CMK (cell line): ENCODE measurements around the gene JMJD6.
A peak's percentile ranks its signal among the peaks of the same experiment; 100 is the strongest.
"Not testable (repeated sequence)": the region's sequence is repeated elsewhere in the genome, so short reads cannot be mapped to it uniquely, and the experiment has no call there.

Source experiments
- DNase-seq: peaks from one replicate; pipeline ENCODE4 v3.0.0-alpha.2; 2010; ENCODE audit warnings: low read depth

The JMJD6 gene

DNA sequence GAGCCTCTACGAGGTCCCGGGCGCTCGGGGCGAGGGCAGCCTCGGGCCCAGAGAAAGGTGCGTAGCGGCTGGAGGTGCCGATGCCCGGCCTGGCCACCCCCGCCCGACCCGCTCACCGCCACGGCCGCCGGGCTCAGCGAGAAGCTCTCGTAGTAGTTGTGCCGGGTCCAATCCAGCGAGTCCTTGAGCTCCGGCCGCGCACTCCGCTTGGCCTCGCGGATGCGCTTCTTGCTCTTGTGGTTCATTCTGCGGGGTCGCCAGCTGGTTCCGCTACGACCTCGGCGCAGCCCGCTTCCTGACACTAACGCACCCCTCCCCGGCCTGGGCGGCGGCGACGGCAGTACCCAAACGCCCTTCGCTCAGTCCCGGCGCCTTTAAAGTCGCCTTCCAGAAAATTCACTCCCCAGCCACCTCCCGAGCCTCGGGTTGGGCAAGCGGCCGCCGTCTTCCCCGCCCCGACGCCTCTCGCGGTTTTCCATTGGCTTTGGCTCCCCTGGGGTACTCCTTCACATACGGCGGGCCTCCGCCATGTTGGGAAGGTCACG lies at the start of gene JMJD6:
TSS of gene JMJD6 (minus strand) at position 376 of the 545 bp plus-strand sequence. CDS start at position 245, 131 bp downstream.
- peak; percentile 91 for DNase-seq

- no peak for DNase-seq
These were observed 48.7 kb upstream of the JMJD6 start for GRCh38 chr17:76775021-76775600.

GRCh38 chr17:76772842-76773525 lies 46.6 kb upstream of the JMJD6 start:
- DNase-seq: no peak

GRCh38 chr17:76758570-76758969 lies 32.2 kb upstream of the JMJD6 start:
- no peak for DNase-seq

- DNase-seq: no peak
These were observed 30.9 kb upstream of the JMJD6 start for GRCh38 chr17:76757256-76757655.

DNA sequence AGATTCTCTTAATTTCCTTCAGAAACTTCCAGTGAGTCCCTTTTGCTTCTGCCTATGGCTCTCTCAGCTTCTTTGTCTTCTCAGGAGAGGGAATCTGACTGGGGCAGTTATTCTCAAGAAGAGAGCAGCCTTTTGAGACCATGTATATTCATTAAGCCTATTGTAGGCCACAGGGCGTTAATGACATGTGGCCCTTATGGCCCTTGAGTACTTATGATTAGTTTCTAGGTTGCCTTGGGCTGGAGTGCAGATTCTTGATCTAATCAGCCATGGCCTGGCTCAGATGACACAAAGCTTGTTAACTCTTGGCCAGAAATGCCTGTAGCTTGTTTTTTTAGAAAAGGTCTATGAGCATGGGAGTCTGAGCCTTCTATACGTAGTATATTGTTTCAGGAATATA lies 28.9 kb upstream of the JMJD6 start:
- DNase-seq: no peak

DNA sequence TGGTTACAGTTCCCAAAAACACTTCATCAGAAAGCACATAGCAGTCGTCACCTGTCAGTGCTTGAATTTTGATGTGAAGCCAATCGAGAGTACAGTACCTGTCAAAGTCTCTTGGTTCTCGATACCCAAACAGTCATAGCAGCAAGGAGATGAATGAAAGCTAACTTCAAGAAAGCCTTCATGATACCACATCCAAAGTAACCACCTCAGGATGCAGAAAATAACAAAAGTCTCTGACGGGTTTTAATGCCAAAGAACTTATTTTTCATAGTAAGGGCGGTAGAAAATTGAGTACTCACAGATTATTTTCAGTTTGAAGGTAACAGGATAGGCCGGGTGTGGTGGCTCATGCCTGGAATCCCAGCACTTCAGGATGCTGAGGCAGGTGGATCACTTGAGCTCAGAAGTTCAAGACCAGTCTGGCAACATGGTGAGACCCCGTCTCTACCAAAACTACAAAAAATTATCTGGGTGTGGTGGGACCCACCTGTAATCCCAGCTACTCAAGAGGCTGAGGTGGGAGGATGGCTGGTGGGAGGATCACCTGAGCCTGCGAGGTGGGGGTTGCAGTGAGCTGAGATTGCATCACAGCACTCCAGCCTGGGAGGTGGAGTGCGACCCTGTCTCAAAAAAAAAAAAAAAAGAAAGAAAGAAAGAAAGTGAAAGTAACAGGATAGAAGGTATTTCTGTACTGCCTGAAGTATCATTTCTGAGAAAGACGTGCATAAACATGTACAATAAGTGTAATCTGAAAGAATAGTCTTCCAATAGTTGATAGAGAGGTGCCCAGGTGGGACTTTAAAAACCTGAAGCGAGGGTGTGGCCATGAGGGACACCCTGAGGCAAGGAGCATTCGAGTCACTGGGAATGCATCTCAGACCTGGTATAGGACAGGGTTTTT lies 26.9 kb upstream of the JMJD6 start:
- DNase-seq: no peak

GRCh38 chr17:76752006-76752405 lies 25.6 kb upstream of the JMJD6 start:
- no peak for DNase-seq

GRCh38 chr17:76751416-76751993 lies 25.1 kb upstream of the JMJD6 start:
- DNase-seq: no peak

DNA sequence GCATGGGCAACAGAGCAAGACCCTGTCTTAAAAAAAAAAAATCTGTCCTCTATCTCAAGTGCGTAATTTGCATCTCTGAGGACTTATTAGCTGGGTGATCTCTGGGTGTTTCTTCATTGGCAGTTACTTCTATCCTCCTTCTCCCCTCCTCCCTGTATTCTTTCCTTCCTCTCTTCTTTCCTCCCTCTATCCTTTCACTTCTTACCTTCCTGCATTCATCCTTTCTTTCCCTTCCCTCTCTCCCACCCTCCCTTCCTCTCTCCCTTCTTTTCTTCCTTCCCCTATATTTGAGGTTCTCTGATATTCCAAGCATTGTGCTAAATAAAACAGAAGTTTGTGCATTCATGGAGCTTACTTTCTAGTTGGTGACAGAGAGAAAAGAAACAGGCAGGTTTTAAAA lies 22.3 kb upstream of the JMJD6 start:
- no peak for DNase-seq

DNA sequence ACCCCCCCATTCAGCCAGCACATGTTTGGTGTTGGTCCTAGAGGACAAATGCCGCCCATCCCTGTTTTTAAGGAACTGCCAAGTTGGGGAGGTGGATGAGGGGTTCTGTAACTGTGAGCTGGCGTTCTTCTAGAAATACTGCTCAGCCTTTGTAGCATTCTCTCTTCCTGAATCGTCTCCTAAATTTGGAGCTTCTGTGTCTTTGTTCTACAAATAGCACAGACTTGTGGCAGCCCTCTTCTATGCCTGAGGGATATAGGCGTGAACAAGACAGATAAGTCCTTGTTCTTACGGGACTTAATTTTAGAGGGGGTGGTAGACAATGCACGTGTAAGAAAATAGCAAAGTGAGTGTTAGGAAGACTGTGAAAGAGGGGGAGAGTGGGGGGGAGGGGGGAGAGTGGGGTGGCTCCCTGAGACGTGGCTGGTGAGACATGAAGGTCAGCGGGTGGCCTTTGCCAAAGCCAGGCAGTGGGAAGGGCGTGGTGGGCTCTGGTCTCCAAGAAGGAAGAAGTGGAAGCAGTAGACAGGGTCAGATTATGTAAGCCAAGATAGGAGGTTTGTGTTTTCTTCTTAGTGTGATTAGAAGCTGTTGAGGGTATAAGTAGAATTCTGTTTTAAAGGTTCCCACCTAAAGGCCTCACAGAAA lies 21.4 kb upstream of the JMJD6 start:
- no peak for DNase-seq

- not testable (repeated sequence) for DNase-seq
These were observed 19.4 kb upstream of the JMJD6 start for GRCh38 chr17:76745785-76746184.

DNA sequence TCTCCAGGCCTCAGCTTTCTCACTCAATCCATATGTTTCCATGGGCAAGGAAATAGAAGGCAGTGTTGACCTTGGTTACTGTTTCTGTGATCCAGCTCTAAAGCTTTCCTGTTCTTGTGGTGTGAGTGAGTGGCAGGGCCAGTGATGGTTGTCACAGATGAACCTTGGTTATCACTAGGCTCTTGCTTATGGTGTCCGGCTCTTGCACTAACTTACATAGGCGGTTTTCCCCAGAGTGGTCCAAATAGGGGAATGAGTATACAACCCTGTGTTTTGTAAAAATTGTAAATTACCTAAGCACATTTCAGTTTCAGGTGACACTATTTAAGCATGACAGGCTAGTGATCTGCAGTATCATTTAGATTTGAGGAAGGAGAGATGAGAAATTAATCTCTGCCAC lies 18.3 kb upstream of the JMJD6 start:
- no peak for DNase-seq

DNA sequence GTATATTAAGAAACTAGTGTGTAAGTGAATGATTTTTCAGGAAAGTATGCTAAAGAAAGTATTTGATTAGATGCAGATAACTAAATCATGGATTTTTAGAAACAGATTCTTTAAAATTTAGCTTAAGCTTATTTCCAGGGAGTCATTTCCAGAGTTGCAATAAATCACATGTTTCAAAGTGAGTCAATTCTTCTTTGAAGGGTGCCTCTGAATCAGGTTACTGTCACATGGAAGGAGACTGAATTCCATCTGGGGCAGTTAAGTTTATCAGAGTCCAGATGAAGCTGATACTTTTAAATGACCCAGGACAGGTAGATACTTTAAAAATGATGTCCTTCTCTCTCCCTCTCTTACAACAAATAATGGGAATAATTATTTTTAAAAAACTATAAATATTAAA lies 16.6 kb upstream of the JMJD6 start:
- no peak for DNase-seq

- DNase-seq: no peak
These were observed 14.1 kb upstream of the JMJD6 start for GRCh38 chr17:76740329-76741118.

GRCh38 chr17:76739568-76740115 lies 13.2 kb upstream of the JMJD6 start:
- not testable (repeated sequence) for DNase-seq

GRCh38 chr17:76738468-76738850 lies 12.1 kb upstream of the JMJD6 start:
- DNase-seq: no peak

- peak; percentile 86 for DNase-seq
These were observed 11.5 kb upstream of the JMJD6 start, which contains the start of gene MFSD11 for GRCh38 chr17:76737676-76738467. Gene MFSD11, plus strand, starts transcription at chr17:76738119. Its CDS starts 234 bp downstream, at chr17:76738353.

GRCh38 chr17:76737082-76737675 lies 10.8 kb upstream of the JMJD6 start, which contains the start of gene SRSF2:
Gene SRSF2, minus strand, starts transcription at chr17:76737331. Its CDS starts 171 bp downstream, at chr17:76737160.
- peak; percentile 97 for DNase-seq
